GM12873 (cell line): ENCODE data around the gene STXBP5L.

Source experiments
- TF ChIP-seq, protein P1 (sequence below): IDR thresholded peaks from 2 replicates; pipeline ENCODE4 v1.5.1; 2012; ENCODE audit warnings: low read depth, mild to moderate bottlenecking, moderate library complexity, low read length, control low read depth; ENCODE audit not compliant: insufficient read depth; ENCODE audit errors: missing control alignments

STXBP5L gene

DNA sequence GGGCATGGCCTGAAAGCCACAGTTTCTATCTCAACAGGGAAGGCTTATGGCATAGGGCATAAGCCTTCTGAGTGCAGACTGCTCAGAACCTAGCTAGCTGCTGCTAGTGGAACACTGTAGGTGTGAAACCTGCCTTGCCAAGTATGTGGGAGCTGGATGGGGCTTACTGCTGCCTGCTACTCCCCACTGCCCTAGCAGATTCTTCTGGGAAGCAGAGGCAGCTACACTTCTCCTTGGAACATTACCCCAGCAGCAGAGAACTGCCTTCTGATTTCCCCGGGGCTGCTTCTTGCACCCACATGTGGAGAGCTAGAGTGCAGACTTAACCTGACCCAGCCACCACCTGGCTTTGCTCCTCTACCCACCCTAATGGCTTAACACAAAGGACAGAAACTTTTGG lies 422.1 kb downstream of the STXBP5L start:
- TF ChIP-seq, protein P1, sequence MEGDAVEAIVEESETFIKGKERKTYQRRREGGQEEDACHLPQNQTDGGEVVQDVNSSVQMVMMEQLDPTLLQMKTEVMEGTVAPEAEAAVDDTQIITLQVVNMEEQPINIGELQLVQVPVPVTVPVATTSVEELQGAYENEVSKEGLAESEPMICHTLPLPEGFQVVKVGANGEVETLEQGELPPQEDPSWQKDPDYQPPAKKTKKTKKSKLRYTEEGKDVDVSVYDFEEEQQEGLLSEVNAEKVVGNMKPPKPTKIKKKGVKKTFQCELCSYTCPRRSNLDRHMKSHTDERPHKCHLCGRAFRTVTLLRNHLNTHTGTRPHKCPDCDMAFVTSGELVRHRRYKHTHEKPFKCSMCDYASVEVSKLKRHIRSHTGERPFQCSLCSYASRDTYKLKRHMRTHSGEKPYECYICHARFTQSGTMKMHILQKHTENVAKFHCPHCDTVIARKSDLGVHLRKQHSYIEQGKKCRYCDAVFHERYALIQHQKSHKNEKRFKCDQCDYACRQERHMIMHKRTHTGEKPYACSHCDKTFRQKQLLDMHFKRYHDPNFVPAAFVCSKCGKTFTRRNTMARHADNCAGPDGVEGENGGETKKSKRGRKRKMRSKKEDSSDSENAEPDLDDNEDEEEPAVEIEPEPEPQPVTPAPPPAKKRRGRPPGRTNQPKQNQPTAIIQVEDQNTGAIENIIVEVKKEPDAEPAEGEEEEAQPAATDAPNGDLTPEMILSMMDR: no peak

DNA sequence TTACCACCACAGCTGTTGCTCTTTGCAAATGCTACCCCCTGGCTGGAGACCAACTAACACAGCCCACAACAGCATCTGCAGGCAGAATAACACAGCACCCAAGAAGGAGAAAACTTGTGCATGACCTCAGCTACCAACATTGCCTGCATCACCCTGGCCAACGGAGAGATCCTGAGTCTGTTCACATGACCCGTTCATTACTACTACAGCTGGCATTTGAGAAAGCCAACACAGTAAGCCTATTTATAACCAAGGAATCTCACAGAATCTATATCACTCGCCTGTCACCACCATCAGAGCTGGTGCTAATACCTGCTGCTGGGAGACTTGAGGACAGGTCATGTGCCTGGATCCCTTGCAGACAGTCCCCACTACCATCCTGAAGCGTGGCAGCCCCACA lies 422.6 kb downstream of the STXBP5L start:
- TF ChIP-seq, protein P1: no peak

DNA sequence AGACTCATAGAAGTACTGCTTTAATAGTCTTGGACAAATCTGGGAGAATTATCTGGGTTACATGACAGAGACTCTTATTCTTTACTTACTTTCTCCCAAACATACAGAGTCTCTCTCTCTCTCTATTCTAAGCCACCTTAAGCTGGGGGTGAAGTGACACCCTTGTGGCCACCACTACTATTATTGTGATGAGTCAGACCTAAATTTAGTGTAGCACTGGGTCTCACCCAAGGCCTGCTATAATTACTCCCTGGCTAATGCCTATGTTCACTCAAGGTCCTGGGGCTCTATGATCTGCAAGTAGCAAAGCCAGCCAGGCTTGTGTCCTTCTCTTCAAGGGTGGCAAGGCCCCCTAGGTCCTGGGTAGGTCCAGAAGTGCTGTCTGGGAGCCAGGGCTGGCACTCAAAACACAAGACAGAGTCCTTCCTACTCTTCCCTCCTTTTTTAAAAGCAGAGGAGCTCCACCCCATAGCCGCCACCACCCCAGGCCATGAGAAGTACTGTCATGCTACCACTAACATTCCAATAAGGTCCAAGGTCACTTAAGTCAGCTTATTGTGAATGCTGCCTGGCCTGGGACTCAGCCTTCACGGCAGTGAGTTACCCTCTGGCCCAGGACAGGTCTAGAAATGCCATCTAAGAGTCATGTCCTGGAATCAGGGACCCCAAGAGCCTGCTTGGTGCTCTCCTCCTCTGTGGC lies 454.2 kb downstream of the STXBP5L start:
- TF ChIP-seq, protein P1: no peak

DNA sequence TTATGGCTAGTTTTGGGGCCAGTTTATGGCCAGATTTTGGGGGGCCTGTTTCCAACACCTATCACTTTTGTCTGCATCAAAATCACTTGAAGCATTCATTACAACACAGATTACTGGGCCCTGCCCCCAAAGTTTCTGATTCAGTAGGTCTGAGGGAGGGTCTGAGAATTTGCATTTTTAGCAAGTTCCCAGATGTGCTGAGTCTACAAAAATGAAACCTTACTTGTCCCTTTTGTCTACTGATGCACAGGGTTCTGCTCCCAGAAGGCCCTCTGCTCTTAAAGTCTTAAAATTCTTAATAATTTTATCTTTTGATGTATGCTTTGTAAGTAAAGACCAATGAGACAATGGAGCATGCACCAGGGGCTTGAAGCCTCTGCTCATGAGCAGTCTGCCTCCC lies 491.8 kb downstream of the STXBP5L start:
- TF ChIP-seq, protein P1: no peak

DNA sequence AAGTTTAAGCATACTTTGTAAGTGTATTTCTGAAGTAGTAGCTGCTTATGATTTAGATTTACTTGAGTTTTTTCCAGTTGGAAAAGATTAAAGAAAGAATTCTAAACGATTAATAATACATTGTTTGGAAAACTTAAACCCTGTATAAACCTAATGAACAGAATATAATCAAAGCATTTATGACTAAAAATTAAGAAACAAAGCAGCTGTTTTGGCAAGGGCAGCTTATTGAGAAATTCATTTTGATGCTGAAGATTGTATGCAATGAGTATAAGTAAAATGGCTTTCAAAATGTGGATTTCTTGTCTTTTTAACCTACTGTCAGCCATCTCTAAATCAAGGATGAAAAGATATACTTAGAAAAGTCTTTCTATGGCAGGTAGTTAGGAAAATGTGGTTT lies 497.6 kb downstream of the STXBP5L start:
- TF ChIP-seq, protein P1: no peak

DNA sequence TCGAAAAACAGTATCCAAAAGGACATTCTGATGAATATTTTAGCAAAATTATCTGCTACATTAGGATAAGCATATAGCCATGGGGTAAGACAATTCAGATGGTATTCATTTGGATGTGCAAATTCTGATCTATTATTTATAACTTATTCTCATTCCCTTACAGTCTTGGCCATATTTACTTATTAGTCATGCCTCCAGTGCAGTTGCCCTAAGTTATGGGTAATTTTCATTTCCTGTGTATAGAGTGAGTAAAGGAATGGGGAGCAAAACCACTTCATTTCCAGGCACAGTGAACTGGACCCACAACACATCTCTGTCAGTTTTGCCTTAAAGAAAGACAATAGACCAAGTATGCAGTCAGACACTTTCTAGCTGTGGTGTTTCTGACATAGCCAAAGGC lies 503.5 kb downstream of the STXBP5L start:
- TF ChIP-seq, protein P1: no peak

DNA sequence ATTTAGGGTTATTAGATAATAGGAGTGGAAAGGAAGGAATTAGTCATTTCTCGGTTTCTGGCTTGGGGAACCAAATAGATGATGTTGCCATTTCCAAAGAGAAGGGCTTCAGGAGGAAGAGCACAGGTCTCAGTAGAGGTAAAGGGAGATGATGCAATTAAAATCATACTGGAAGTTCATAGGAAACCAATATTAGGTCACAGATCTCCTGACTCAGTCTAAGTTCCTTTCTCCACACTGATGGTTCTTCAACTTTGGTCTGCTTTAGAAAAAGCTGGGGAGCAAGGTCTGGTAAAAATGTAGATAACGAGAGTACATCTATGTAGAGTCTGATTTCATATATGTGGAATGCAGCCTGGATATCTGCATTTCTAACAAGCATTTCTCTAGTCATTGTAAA lies 506.9 kb downstream of the STXBP5L start:
- TF ChIP-seq, protein P1: no peak
